ENCODE data around the gene AREL1. TPM values are rescaled to one million over a fixed set of nuclear protein-coding genes. Genes with fewer than 3 reads are reported as not detected.

AREL1 gene
- total RNA-seq, 1 donor from 2014 or later, result 29.1 TPM

GRCh38 chr14:74619672-74620131, 93.2 kb downstream of the AREL1 start:
- TF ChIP-seq CTCF (IDR thresholded peaks at IDR 0.05), result no peak
- peak; percentile 58 for DNase-seq
- Histone ChIP-seq H3K27ac (peak overlapping the region; percentile 19), H3K9me3 (no peaks in the 10 kb centered on the region), H3K4me3 (no peak overlapping the region), H3K4me1 (peaks cover 58% of the 10 kb centered on the region), H3K27me3 (ENCODE audit: low read depth) (no peaks in the 10 kb centered on the region), H3K36me3 (no peaks in the 10 kb centered on the region)
- intact Hi-C loops (cut with DNase I), result no loop called here
- ATAC-seq, result peak; percentile 70 to 77

- peak; percentile 57 to 59 for ATAC-seq
- Histone ChIP-seq H3K9me3 (no peaks in the 10 kb centered on the region), H3K4me1 (peaks cover 58% of the 10 kb centered on the region), H3K27ac (peak overlapping the region; percentile 19), H3K36me3 (no peaks in the 10 kb centered on the region), H3K27me3 (ENCODE audit: low read depth) (peaks cover 4% of the 10 kb centered on the region), H3K4me3 (no peak overlapping the region)
- peak; percentile 63 for DNase-seq
- no peak for TF ChIP-seq CTCF (IDR thresholded peaks at IDR 0.05)
- intact Hi-C loops (cut with DNase I), result no loop called here
Measured at GRCh38 chr14:74618078-74618952, 94.6 kb downstream of the AREL1 start.

- peaks cover 59% of the 10 kb centered on the region for H3K4me1 ChIP-seq
- no peak for TF ChIP-seq CTCF (IDR thresholded peaks at IDR 0.05)
- H3K36me3 ChIP-seq, result no peaks in the 10 kb centered on the region
- intact Hi-C loops (cut with DNase I), result no loop called here
- ATAC-seq (no peak), DNase-seq (no peak)
- no peak overlapping the region for H3K4me3 ChIP-seq
- H3K27me3 ChIP-seq (ENCODE audit: low read depth), result peaks cover 4% of the 10 kb centered on the region
- no peaks in the 10 kb centered on the region for H3K9me3 ChIP-seq
- peak overlapping the region; percentile 36 for H3K27ac ChIP-seq
Measured at GRCh38 chr14:74616996-74617700, 95.7 kb downstream of the AREL1 start.

- H3K36me3 ChIP-seq, result no peaks in the 10 kb centered on the region
- H3K9me3 ChIP-seq, result no peaks in the 10 kb centered on the region
- no peak for TF ChIP-seq CTCF (IDR thresholded peaks at IDR 0.05)
- peaks cover 10% of the 10 kb centered on the region for H3K27me3 ChIP-seq (ENCODE audit: low read depth)
- ATAC-seq (no peak), DNase-seq (no peak)
- intact Hi-C loops (cut with DNase I), result no loop called here
- H3K4me1 ChIP-seq, result peaks cover 63% of the 10 kb centered on the region
- H3K27ac ChIP-seq, result peak overlapping the region; percentile 36
- H3K4me3 ChIP-seq, result no peak overlapping the region
Measured at GRCh38 chr14:74616507-74616906, 96.4 kb downstream of the AREL1 start.

GRCh38 chr14:74615735-74616134, 97.1 kb downstream of the AREL1 start:
- intact Hi-C loops (cut with DNase I), result no loop called here
- ATAC-seq (no peak), DNase-seq (no peak)
- H3K9me3 ChIP-seq, result no peaks in the 10 kb centered on the region
- peaks cover 18% of the 10 kb centered on the region for H3K27me3 ChIP-seq (ENCODE audit: low read depth)
- no peak overlapping the region for H3K4me3 ChIP-seq
- peaks cover 61% of the 10 kb centered on the region for H3K4me1 ChIP-seq
- no peak overlapping the region for H3K27ac ChIP-seq
- H3K36me3 ChIP-seq, result no peaks in the 10 kb centered on the region
- TF ChIP-seq CTCF (IDR thresholded peaks at IDR 0.05), result no peak

Measured in lower lobe of right lung (tissue), 2 donors.